GM12864 (cell line): ENCODE measurements around the gene SELENOF.

Source experiments
- DNase-seq: peaks from one replicate; pipeline ENCODE4 v3.0.0-alpha.2; 2011; ENCODE audit warnings: low read depth
- H3K4me3 ChIP-seq: 2 replicates; pipeline ENCODE4 v1.5.1; 2011; ENCODE audit warnings: mild to moderate bottlenecking, low read depth, low read length, control low read depth
- TF ChIP-seq, protein P1 (sequence below): IDR thresholded peaks from 2 replicates; pipeline ENCODE4 v1.5.1; 2011; ENCODE audit warnings: low read depth, mild to moderate bottlenecking, moderate library complexity, low read length, control low read depth, inconsistent platforms; ENCODE audit errors: missing control alignments

The SELENOF gene

GRCh38 chr1:86913896-86914600 is at the start of gene SELENOF:
Gene SELENOF, minus strand, starts transcription at chr1:86914126. Its CDS starts 15 bp downstream, at chr1:86914111.
- TF ChIP-seq, protein P1, sequence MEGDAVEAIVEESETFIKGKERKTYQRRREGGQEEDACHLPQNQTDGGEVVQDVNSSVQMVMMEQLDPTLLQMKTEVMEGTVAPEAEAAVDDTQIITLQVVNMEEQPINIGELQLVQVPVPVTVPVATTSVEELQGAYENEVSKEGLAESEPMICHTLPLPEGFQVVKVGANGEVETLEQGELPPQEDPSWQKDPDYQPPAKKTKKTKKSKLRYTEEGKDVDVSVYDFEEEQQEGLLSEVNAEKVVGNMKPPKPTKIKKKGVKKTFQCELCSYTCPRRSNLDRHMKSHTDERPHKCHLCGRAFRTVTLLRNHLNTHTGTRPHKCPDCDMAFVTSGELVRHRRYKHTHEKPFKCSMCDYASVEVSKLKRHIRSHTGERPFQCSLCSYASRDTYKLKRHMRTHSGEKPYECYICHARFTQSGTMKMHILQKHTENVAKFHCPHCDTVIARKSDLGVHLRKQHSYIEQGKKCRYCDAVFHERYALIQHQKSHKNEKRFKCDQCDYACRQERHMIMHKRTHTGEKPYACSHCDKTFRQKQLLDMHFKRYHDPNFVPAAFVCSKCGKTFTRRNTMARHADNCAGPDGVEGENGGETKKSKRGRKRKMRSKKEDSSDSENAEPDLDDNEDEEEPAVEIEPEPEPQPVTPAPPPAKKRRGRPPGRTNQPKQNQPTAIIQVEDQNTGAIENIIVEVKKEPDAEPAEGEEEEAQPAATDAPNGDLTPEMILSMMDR = no peak
- peak within 1 kb of the TSS; percentile 98 for H3K4me3 ChIP-seq
- peak; percentile 100 for DNase-seq

GRCh38 chr1:86960548-86960947 is 46.6 kb upstream of the SELENOF start:
- H3K4me3 ChIP-seq = no peak overlapping the region
- DNase-seq = no peak
- TF ChIP-seq, protein P1 = no peak

DNA sequence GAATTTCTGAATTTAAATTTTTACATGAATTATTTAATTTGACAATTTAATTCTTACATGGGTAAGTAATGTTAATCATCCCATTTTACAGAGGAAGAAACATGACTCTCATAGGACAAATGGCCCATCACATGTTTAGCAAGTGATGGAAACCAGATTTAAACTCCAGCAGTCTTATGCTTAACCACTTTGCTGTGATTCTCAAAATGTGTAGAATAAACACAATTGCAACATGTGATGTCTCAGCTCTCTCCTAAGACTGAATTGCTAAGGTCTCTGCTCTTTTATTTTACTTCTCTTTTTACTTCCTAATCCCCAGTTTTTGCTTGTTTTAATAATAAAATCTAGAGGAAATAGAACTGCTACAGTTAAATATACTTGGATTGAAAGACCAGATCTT is 43.3 kb upstream of the SELENOF start:
- TF ChIP-seq, protein P1 = no peak
- DNase-seq = no peak
- no peak overlapping the region for H3K4me3 ChIP-seq

- TF ChIP-seq, protein P1 = no peak
- no peak overlapping the region for H3K4me3 ChIP-seq
- no peak for DNase-seq
Observed at GRCh38 chr1:86956221-86956620, 42.3 kb upstream of the SELENOF start.

DNA sequence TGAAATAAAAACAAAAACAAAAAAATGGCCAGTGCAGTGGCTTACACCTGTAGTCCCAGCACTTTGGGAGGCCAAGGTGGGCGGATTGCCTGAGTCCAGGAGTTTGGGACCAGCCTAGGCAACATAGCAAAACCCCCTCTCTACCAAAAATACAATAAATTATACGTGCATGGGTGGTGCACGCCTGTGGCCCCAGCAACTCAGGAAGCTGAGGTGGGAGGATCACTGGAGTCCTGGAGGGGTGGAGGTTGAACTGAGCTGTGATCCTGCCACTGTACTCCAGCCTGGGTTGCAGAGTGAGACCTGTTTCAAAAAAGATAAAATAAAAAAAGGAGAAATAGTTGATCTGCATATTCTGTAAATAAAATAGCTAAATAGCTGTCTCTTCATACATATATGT is 41.8 kb upstream of the SELENOF start:
- no peak for DNase-seq
- TF ChIP-seq, protein P1 = no peak
- H3K4me3 ChIP-seq = no peak overlapping the region

GRCh38 chr1:86953167-86953566 is 39.2 kb upstream of the SELENOF start:
- TF ChIP-seq, protein P1 = no peak
- DNase-seq = no peak
- H3K4me3 ChIP-seq = no peak overlapping the region

DNA sequence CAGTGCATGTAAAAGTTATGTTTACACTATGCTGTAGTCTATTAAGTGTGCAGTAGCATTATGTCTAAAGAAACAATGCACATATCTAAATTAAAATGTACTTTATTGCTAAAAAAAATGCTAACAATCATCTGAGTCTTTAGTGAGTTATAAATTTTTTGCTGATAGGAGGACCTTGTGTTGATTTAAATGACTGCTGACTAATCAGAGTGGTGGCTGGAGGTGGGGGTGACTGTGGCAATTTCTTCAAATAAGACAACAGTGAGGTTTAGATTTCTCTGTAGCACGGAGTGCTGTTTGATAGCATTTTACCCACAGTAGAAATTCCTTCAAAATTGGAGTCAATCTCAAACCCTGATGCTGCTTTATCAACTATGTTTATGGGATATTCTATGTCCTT is 37.5 kb upstream of the SELENOF start:
- H3K4me3 ChIP-seq = no peak overlapping the region
- no peak for DNase-seq
- TF ChIP-seq, protein P1 = no peak
